Fibroblast of lung (primary cell): Measurements from ENCODE around the gene DNAJB6. TPM values are rescaled to one million over a fixed set of nuclear protein-coding genes. Genes with fewer than 3 reads are reported as not detected.

Experiments
- DNase-seq, 2 donors: peaks; one replicate each; pipeline versions ENCODE4 v3.0.0 to v3.0.0-alpha.2; 2010; ENCODE audit warnings: low read depth in 2 of 2
- H2AFZ ChIP-seq: 2 replicates; pipeline ENCODE4 v1.5.1; 2012; ENCODE audit warnings: low read length, control low read depth, inconsistent platforms
- H3K27ac ChIP-seq: 2 replicates; pipeline ENCODE4 v1.5.1; 2011; ENCODE audit warnings: low read length, control low read depth; ENCODE audit not compliant: insufficient read depth
- H3K27me3 ChIP-seq: 2 replicates; pipeline ENCODE4 v1.5.1; 2011; ENCODE audit warnings: mild to moderate bottlenecking, low read length; ENCODE audit not compliant: control insufficient read depth, insufficient read depth
- H3K36me3 ChIP-seq: 2 replicates; pipeline ENCODE4 v1.5.1; 2011; ENCODE audit warnings: low read length; ENCODE audit not compliant: control insufficient read depth, insufficient read depth
- H3K4me1 ChIP-seq: 2 replicates; pipeline ENCODE4 v1.5.1; 2011; ENCODE audit warnings: low read length; ENCODE audit not compliant: control insufficient read depth, insufficient read depth; ENCODE audit errors: extremely low read depth
- H3K4me2 ChIP-seq: 2 replicates; pipeline ENCODE4 v1.5.1; 2011; ENCODE audit warnings: low read length, control low read depth; ENCODE audit not compliant: insufficient read depth; ENCODE audit errors: extremely low read depth
- H3K4me3 ChIP-seq, 4 experiments: fragments of 200-600 bp in 1 of 4; sonication (generic) in 1 of 4; replicated peaks in 1 of 4; 2 replicates each; pipeline ENCODE4 v1.5.1; 2011 to 2016; ENCODE audit warnings: low read length in 4 of 4, low read depth in 3 of 4, mild to moderate bottlenecking in 3 of 4, control low read depth in 2 of 4, inconsistent platforms in 1 of 4, mixed read lengths in 1 of 4; ENCODE audit not compliant: insufficient read depth in 1 of 4; ENCODE audit errors: control extremely low read depth in 1 of 4
- H3K79me2 ChIP-seq: 2 replicates; pipeline ENCODE4 v1.5.1; 2012; ENCODE audit warnings: mild to moderate bottlenecking, low read length, inconsistent platforms; ENCODE audit not compliant: control insufficient read depth, insufficient read depth
- H3K9ac ChIP-seq: 2 replicates; pipeline ENCODE4 v1.5.1; 2011; ENCODE audit warnings: mild to moderate bottlenecking, low read length, control low read depth; ENCODE audit not compliant: insufficient read depth
- H3K9me3 ChIP-seq: 2 replicates; pipeline ENCODE4 v1.5.1; 2012; ENCODE audit warnings: low read depth, low read length; ENCODE audit not compliant: control insufficient read depth, insufficient read depth
- H4K20me1 ChIP-seq: 2 replicates; pipeline ENCODE4 v1.5.1; 2011; ENCODE audit warnings: low read length; ENCODE audit not compliant: control insufficient read depth, insufficient read depth; ENCODE audit errors: extremely low read depth
- EZH2 ChIP-seq: IDR thresholded peaks from 2 replicates; pipeline ENCODE4 v1.5.1; 2012; ENCODE audit warnings: low read length, control low read depth, mild to moderate bottlenecking; ENCODE audit errors: missing control alignments
- polyA plus RNA-seq, 2 donors: library from polyadenylated mRNA; depleted of rRNA in 1 of 2; stranded (reverse) in 1 of 2; unstranded in 1 of 2; fragments of >200 nt; gene quantifications; 2 replicates each; pipeline ENCODE4 v1.2.1, GENCODE V29; 2011 to 2012; ENCODE audit warnings: missing spikeins in 1 of 2
- total RNA-seq: library from RNA; depleted of rRNA; stranded (reverse); fragments of >200 nt; gene quantifications from 2 replicates; pipeline ENCODE4 v1.2.1, GENCODE V29; 2014
- TF ChIP-seq, protein P1 (sequence below), 2 donors: IDR thresholded peaks in 1 of 2; conservative IDR thresholded peaks in 1 of 2; 1 replicate in 1 of 2; 2 replicates in 1 of 2; pipeline ENCODE4 v1.5.1; 2011 to 2012; ENCODE audit warnings: low read length in 2 of 2, control low read depth in 1 of 2, inconsistent platforms in 1 of 2, low read depth in 1 of 2, mild to moderate bottlenecking in 1 of 2

The DNAJB6 gene
- total and polyA plus RNA-seq, 2 donors (not counting 1 experiment from before 2014, with no cell fraction given), result 86.2 to 117 TPM

DNA sequence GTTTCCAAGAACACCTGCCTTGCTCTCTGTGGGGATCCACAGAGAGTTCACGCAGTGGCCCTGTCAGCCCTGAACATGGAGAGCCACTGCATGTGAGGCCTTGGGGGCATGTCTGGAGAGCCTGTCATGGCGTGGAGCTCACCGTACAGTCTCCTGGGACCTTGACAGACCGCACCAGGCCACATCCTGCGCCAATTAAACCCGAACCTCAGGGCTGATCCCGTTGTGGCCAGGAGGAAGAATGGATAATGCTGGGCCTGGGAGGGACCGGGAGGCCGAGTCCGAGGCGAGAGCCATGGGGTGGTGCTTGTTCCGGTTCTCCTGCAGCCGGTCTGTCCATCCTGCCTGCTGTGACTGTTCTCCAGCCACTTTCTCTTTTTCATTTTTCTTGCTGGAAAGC is 68.7 kb downstream of the DNAJB6 start:
- no peak for DNase-seq
- H4K20me1 ChIP-seq, result no peaks in the 10 kb centered on the region
- H3K4me1 ChIP-seq, result peaks cover 3% of the 10 kb centered on the region
- no peak overlapping the region for H3K4me2 ChIP-seq
- H3K27me3 ChIP-seq, result no peaks in the 10 kb centered on the region
- no peak overlapping the region for H3K9ac ChIP-seq
- H3K36me3 ChIP-seq, result peaks cover 11% of the 10 kb centered on the region
- H3K4me3 ChIP-seq, result no peak overlapping the region
- peaks cover 2% of the 10 kb centered on the region for H3K79me2 ChIP-seq
- no peak for TF ChIP-seq EZH2
- TF ChIP-seq, protein P1, sequence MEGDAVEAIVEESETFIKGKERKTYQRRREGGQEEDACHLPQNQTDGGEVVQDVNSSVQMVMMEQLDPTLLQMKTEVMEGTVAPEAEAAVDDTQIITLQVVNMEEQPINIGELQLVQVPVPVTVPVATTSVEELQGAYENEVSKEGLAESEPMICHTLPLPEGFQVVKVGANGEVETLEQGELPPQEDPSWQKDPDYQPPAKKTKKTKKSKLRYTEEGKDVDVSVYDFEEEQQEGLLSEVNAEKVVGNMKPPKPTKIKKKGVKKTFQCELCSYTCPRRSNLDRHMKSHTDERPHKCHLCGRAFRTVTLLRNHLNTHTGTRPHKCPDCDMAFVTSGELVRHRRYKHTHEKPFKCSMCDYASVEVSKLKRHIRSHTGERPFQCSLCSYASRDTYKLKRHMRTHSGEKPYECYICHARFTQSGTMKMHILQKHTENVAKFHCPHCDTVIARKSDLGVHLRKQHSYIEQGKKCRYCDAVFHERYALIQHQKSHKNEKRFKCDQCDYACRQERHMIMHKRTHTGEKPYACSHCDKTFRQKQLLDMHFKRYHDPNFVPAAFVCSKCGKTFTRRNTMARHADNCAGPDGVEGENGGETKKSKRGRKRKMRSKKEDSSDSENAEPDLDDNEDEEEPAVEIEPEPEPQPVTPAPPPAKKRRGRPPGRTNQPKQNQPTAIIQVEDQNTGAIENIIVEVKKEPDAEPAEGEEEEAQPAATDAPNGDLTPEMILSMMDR (conservative IDR thresholded peaks at IDR 0.05 in 1 of 2, IDR thresholded peaks at IDR 0.05 in 1 of 2; ENCODE audit: low read depth in 1 of 2, low read length in 2 of 2), result no peak
- H3K27ac ChIP-seq, result peak overlapping the region; percentile 47
- no peak overlapping the region for H2AFZ ChIP-seq
- no peaks in the 10 kb centered on the region for H3K9me3 ChIP-seq

DNA sequence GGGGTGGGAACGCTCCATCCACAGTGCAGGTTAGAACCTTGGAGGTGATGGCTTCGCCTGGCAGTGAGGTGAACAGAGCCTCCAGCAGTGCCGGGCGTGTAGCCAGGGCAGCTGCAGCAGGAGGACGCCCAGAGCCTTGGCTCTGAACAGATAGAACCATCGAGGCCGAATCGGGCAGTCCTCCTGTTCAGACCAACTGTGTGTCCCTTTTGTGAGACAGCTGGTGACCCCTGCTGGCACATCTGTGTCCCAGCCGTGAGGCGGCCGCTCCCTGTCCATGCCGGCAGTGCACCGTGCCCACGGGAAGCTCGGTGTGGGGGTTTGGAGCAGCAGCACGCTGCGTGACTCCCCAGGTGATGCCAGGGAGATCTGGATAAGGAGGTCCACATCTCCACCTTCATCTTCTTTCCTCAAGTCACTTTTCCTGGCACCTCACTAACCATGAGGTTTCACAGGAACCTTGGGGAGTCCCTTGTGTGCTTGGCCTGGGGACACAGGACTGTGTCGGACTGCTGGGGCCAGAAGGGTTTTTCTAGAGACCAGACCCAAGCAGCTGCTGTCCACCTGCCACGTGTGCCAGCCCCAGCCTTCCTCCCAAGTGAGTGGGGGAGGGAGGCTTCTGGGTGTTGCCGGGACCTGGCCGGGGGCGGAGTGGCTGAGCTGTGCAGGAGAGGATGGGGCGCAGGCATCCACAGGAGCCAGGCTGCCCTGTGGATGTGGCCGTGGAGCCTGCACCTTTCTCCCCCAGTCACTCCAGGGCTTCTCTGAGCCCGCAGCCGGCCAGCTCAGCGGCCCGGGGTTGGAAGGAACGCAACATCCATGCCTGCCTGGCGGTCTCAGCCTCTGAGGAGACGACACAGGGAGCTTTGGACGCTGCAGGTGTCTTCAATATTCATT is 69.4 kb downstream of the DNAJB6 start:
- Histone ChIP-seq H3K9ac (no peak overlapping the region), H3K27me3 (no peaks in the 10 kb centered on the region), H2AFZ (no peak overlapping the region), H3K4me2 (no peak overlapping the region), H3K4me3 (no peak overlapping the region), H3K9me3 (no peaks in the 10 kb centered on the region), H4K20me1 (no peaks in the 10 kb centered on the region), H3K36me3 (peaks cover 10% of the 10 kb centered on the region), H3K27ac (peak overlapping the region; percentile 47), H3K4me1 (peaks cover 3% of the 10 kb centered on the region), H3K79me2 (no peaks in the 10 kb centered on the region)
- DNase-seq, result no peak
- no peak for TF ChIP-seq EZH2
- TF ChIP-seq, protein P1 (conservative IDR thresholded peaks at IDR 0.05 in 1 of 2, IDR thresholded peaks at IDR 0.05 in 1 of 2; ENCODE audit: low read depth in 1 of 2, low read length in 2 of 2), result no peak

DNA sequence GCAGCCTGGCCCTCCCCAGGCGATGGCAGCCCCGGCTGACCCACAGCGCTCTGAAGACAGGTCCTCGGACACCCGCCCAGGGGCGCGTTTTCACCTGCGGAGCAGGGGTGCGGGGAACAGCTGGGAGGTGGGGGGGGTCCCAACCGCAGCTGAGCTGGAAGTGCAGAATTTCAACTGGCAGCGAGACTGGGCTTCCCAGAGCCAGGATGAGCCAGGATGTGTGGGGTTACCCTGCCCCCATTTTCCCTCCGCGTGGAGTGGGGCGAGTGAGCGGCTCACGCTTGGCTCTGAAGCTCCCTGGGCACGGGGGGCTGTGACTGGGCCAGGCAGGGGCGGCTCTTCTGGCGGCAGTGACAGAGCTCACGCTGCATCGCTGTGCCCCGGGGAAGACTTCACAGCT is 70.2 kb downstream of the DNAJB6 start:
- no peak for DNase-seq
- Histone ChIP-seq H3K27me3 (no peaks in the 10 kb centered on the region), H3K4me3 (no peak overlapping the region), H3K9me3 (no peaks in the 10 kb centered on the region), H3K36me3 (peaks cover 10% of the 10 kb centered on the region), H3K79me2 (no peaks in the 10 kb centered on the region), H3K4me1 (peaks cover 3% of the 10 kb centered on the region), H3K4me2 (no peak overlapping the region), H3K9ac (no peak overlapping the region), H3K27ac (no peak overlapping the region), H4K20me1 (no peaks in the 10 kb centered on the region), H2AFZ (no peak overlapping the region)
- TF ChIP-seq, protein P1 (conservative IDR thresholded peaks at IDR 0.05 in 1 of 2, IDR thresholded peaks at IDR 0.05 in 1 of 2; ENCODE audit: low read depth in 1 of 2, low read length in 2 of 2), result no peak
- TF ChIP-seq EZH2, result no peak
